T-cell (primary cell): ENCODE data around the gene STK31. TPM values are rescaled to one million over a fixed set of nuclear protein-coding genes. Genes with fewer than 3 reads are reported as not detected.
"Not testable (repeated sequence)": the region's sequence is repeated elsewhere in the genome, so short reads cannot be mapped to it uniquely, and the experiment has no call there.

ENCODE experiments used
- ATAC-seq, 4 experiments: fragments of 200-7000 bp in 3 of 4; fragments of 150-1000 bp in 1 of 4; cut with Tn5 transposase; replicated peaks in 1 of 4; 1 replicate in 3 of 4; 2 replicates in 1 of 4; pipeline ENCODE4 v1.10.0; 2021; ENCODE audit warnings: moderate library complexity in 3 of 4, mild to moderate bottlenecking in 2 of 4, moderate number of reproducible peaks in 1 of 4
- CTCF ChIA-PET, 2 donors: fragments of 300-600 bp; sonication (Branson Sonifier 250); formaldehyde crosslinking; loops; one replicate each; lab custom pipeline; 2022; ENCODE audit warnings: antibody characterized with exemption in 2 of 2; lab: Charles Lee
- POLR2A ChIA-PET, 2 donors: fragments of 300-600 bp; sonication (Branson Sonifier 250); formaldehyde crosslinking; loops; one replicate each; lab custom pipeline; 2022; ENCODE audit warnings: antibody characterized with exemption in 2 of 2; lab: Charles Lee
- DNase-seq, 35 experiments: peaks; one replicate each; pipeline versions ENCODE4 v3.0.0 to v3.0.0-alpha.2; 2013 to 2023
- H3K27ac ChIP-seq: one replicate; pipeline ENCODE4 v1.5.1; 2013; ENCODE audit warnings: low read length
- H3K27me3 ChIP-seq, 2 experiments: replicated peaks in 1 of 2; 1 replicate in 1 of 2; 2 replicates in 1 of 2; pipeline versions ENCODE4 v1.6.1 to v1.7.0; 2013; ENCODE audit warnings: low read length in 1 of 2, mixed read lengths in 1 of 2; ENCODE audit not compliant: control insufficient read depth in 2 of 2, insufficient read depth in 2 of 2; ENCODE audit errors: extremely low read depth in 1 of 2
- H3K36me3 ChIP-seq, 2 donors: 1 replicate in 1 of 2; 2 replicates in 1 of 2; pipeline versions ENCODE4 v1.6.1 to v1.7.0; 2013; ENCODE audit warnings: low read length in 1 of 2; ENCODE audit not compliant: control insufficient read depth in 2 of 2, insufficient read depth in 1 of 2; ENCODE audit errors: extremely low read depth in 1 of 2
- H3K4me1 ChIP-seq, 2 experiments: 1 replicate in 1 of 2; 2 replicates in 1 of 2; pipeline versions ENCODE4 v1.6.1 to v1.7.0; 2013; ENCODE audit warnings: low read length in 2 of 2, mixed read lengths in 1 of 2; ENCODE audit not compliant: insufficient read depth in 2 of 2, control insufficient read depth in 1 of 2; ENCODE audit errors: extremely low read depth in 1 of 2
- H3K4me3 ChIP-seq, 2 donors: 1 replicate in 1 of 2; 2 replicates in 1 of 2; pipeline versions ENCODE4 v1.5.1 to v1.7.0; 2013; ENCODE audit warnings: mild to moderate bottlenecking in 2 of 2, low read length in 1 of 2, moderate library complexity in 1 of 2; ENCODE audit not compliant: control insufficient read depth in 1 of 2; ENCODE audit errors: extremely low read depth in 1 of 2
- H3K9me3 ChIP-seq: 2 replicates; pipeline ENCODE4 v1.7.0; 2013
- H3K27ac Mint-ChIP-seq, 2 donors: one replicate each; pipeline ENCODE4 v1.8.0; 2020 to 2021; ENCODE audit warnings: mild to moderate bottlenecking in 2 of 2, mixed read lengths in 2 of 2
- H3K27me3 Mint-ChIP-seq, 2 donors: one replicate each; pipeline ENCODE4 v1.8.0; 2021 to 2022; ENCODE audit warnings: mixed read lengths in 2 of 2
- H3K36me3 Mint-ChIP-seq: one replicate; pipeline ENCODE4 v1.8.0; 2021; ENCODE audit warnings: mixed read lengths
- H3K4me1 Mint-ChIP-seq, 3 donors: one replicate each; pipeline ENCODE4 v1.8.0; 2020 to 2022; ENCODE audit warnings: mixed read lengths in 3 of 3, mild to moderate bottlenecking in 1 of 3
- H3K4me3 Mint-ChIP-seq, 3 donors: one replicate each; pipeline ENCODE4 v1.8.0; 2020 to 2022; ENCODE audit warnings: mild to moderate bottlenecking in 3 of 3, mixed read lengths in 3 of 3, moderate library complexity in 3 of 3
- H3K9me3 Mint-ChIP-seq, 3 donors: one replicate each; pipeline ENCODE4 v1.8.0; 2020 to 2022; ENCODE audit warnings: mixed read lengths in 3 of 3
- WGBS: methylation state at CpG from one replicate; pipeline ENCODE4 v1.1.5; 2013; ENCODE audit warnings: missing lambda C conversion rate; ENCODE audit not compliant: insufficient coverage; 5-methylcytosine and 5-hydroxymethylcytosine counted together
- total RNA-seq, 35 experiments: library from RNA in 6 of 35; stranded (reverse) in 6 of 35; fragments of 120-200 nt in 1 of 35; gene quantifications; one replicate each; pipeline versions ENCODE4 v1.2.1 to v1.2.4 and lab custom pipeline; 2013 to 2026

The STK31 gene
- total RNA-seq, 5 donors from 2014 or later (not counting 1 experiment from before 2014, with no cell fraction given), result 0.25 to 0.83 (median 0.30) TPM

DNA sequence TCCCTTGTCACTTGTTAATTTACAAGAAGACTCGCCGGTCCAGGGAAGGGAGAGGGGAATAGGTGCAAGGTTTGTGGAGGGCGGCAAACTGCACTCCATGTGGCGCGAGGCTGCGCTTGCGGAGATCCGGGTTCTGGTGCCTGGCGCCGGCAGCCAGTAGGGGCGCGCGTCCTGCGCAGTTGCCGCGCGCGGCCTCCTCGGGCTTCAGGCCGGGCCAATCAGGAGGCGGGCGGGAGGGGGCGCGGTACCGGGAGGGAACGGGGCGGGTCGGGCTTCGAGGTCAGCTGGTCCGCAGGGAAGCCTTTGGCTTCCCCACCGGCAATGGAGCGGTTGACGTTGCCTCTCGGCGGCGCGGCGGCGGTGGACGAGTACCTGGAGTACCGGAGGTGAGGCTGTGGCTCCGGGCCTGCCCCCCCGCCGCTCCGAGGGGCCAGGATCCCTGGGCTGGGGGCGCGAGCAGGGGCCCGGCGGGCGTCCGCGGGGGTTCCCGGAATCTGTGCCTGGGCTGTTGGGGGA lies 30.1 kb upstream of the STK31 start, which contains the start of gene FAM221A:
Gene FAM221A (plus strand): TSS at position 302 of the 516 bp plus-strand sequence. CDS start 20 bp downstream, at position 322.
- H3K27ac Mint-ChIP-seq, result peak within 1 kb of the TSS; percentile 49 to 68
- peak within 1 kb of the TSS; percentile 81 to 88 for H3K4me3 ChIP-seq
- H3K4me1 ChIP-seq, result peaks cover 3 to 15% of the 10 kb centered on the region in 2 experiments
- H3K9me3 Mint-ChIP-seq, result no peaks in the 10 kb centered on the region
- ChIA-PET CTCF (interaction anchor here (0.5 to 1.7 kb wide), 5 partner anchors 9 to 1007 kb away, joined by 3 to 6 read pairs (median 4); partner anchors contain the start of gene CCDC126 (in 1 of the 2)), POLR2A (no interaction called here)
- ATAC-seq (peak; percentile 97 to 98 (median 98)), DNase-seq (peak; percentile 52 to 88 (median 74))
- no peaks in the 10 kb centered on the region for H3K36me3 Mint-ChIP-seq
- H3K27me3 Mint-ChIP-seq, result peaks cover 0 to 1% of the 10 kb centered on the region in 2 donors
- H3K9me3 ChIP-seq, result no peaks in the 10 kb centered on the region
- peak within 1 kb of the TSS; percentile 85 to 92 (median 91) for H3K4me3 Mint-ChIP-seq
- no peaks in the 10 kb centered on the region for H3K27me3 ChIP-seq
- H3K4me1 Mint-ChIP-seq, result peaks cover 5 to 16% (median 16%) of the 10 kb centered on the region in 3 donors
- WGBS, result under 1% methylated on average over 52 of the region's 53 CpGs
- H3K27ac ChIP-seq, result no peak within 1 kb of the TSS
- no peaks in the 10 kb centered on the region for H3K36me3 ChIP-seq

DNA sequence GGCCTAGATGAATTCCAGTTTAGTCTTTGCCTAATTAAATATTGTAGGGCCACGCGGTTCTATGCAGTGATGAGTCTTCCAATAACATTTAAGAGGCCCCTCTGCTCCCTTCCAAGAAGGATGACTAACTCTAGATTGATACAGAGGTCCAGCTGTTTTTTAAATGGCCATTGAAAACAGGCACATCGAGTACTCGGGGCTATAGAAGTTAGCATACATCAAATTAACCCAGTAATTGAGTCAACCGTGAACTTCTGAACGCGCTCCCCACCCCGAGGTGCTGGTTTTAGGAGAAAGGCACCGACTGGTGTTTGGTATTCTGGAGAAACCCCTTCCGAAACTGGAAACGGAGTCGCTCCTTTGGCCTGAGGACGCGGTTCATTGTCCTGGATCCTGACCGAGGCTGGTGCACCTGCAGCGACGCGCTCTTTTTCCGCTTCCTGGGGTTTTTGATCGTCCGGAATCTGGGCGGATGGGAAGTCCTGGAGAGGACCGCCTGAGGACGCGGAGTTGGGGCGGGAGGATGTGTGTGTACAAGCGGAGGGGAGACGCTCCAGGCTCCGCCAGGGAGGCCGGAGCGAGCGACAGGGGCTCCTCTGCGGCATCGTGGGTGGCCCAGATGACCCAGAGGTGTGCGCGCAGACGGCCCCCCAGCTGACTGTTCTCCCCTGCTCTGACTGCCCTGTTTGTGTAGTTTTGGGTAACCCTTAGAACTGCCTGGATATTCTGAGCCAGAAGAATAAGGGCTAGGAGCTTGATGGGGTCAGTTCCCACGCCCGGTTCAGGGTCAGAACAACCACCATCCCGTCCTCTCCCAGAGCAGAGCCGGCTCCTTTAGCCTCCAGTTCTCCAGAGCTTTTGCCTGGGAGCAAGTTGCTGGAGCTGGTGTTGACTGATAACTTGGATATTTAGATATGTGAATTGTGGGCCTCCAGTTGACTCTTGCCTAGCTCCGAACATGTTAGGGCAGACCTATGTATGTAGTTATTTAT lies 29.3 kb upstream of the STK31 start:
- peak overlapping the region; percentile 81 to 88 for H3K4me3 ChIP-seq
- Mint-ChIP-seq H3K27me3 (no peaks in the 10 kb centered on the region), H3K36me3 (no peaks in the 10 kb centered on the region), H3K4me3 (peak overlapping the region; percentile 85 to 92 (median 91)), H3K4me1 (peaks cover 5 to 16% (median 16%) of the 10 kb centered on the region in 3 donors), H3K27ac (peak overlapping the region; percentile 25 to 64), H3K9me3 (no peaks in the 10 kb centered on the region)
- ChIA-PET CTCF (interaction anchor here (0.5 to 1.7 kb wide), 4 partner anchors 10 to 1006 kb away, joined by 3 to 6 read pairs (median 4); partner anchors contain the start of gene CCDC126 (in 1 of the 2)), POLR2A (no interaction called here)
- peak in 32 of 35 experiments; percentile 3 to 48 (median 26) for DNase-seq
- 5% methylated on average over 28 of the region's 42 CpGs for WGBS
- no peaks in the 10 kb centered on the region for H3K36me3 ChIP-seq
- H3K27ac ChIP-seq, result no peak overlapping the region
- peaks cover 3 to 15% of the 10 kb centered on the region in 2 experiments for H3K4me1 ChIP-seq
- no peaks in the 10 kb centered on the region for H3K9me3 ChIP-seq
- H3K27me3 ChIP-seq, result no peaks in the 10 kb centered on the region
- ATAC-seq, result peak; percentile 31 to 50 (median 36)

DNA sequence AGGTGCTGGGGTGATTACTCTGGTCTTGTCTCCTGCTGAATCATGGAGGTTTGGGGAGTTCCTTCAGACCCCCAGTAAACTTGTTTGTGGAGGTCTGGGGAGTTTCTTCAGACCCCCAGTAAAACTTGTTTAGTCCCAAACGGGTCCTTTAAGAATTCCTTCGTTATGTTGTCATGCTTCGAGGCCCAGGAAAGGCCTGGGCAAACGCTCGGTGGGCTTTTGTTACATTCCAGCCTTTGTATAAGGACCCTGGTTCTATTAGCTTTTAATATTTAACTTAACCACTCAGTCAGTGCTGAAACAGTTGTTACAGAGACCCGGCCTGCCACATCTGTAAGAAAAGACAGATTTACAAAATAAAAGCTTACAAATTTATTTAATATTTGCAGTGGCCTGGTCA lies 26.0 kb upstream of the STK31 start:
- H3K9me3 ChIP-seq, H3K9me3 Mint-ChIP-seq, H3K27ac Mint-ChIP-seq: not testable (repeated sequence)

GRCh38 chr7:23685731-23686130 lies 24.3 kb upstream of the STK31 start:
- Mint-ChIP-seq H3K9me3 (no peaks in the 10 kb centered on the region), H3K27ac (no peak overlapping the region), H3K27me3 (no peaks in the 10 kb centered on the region), H3K36me3 (peaks cover 8% of the 10 kb centered on the region), H3K4me1 (peaks cover 0 to 9% (median 7%) of the 10 kb centered on the region in 3 donors), H3K4me3 (no peak overlapping the region)
- Histone ChIP-seq H3K4me3 (no peak overlapping the region), H3K27ac (no peak overlapping the region), H3K9me3 (no peaks in the 10 kb centered on the region), H3K4me1 (peaks cover 0 to 8% of the 10 kb centered on the region in 2 experiments), H3K27me3 (no peaks in the 10 kb centered on the region), H3K36me3 (no peaks in the 10 kb centered on the region)
- DNase-seq (no peak), ATAC-seq (no peak)
- POLR2A ChIA-PET, result no interaction called here
- WGBS, result 100% methylated on average over 2 of the region's 3 CpGs
- CTCF ChIA-PET, result interaction anchor here in 1 of 2 donors (1.1 kb wide), 1 partner anchor 42 kb away, joined by 4 read pairs; no protein-coding TSS in a partner anchor

More for the DNA sequence above, 26.0 kb upstream of the STK31 start:
- H3K27me3 ChIP-seq, H3K27ac ChIP-seq, H3K4me3 ChIP-seq, DNase-seq, H3K27me3 Mint-ChIP-seq, H3K36me3 ChIP-seq, POLR2A ChIA-PET, ATAC-seq, H3K36me3 Mint-ChIP-seq, H3K4me3 Mint-ChIP-seq: not testable (repeated sequence)
- 40% methylated on average over 1 of the region's 6 CpGs for WGBS
- H3K4me1 ChIP-seq, result peaks cover 3 to 15% of the 10 kb centered on the region in 2 experiments
- CTCF ChIA-PET, result interaction anchor here (0.8 to 1.4 kb wide), 3 partner anchors 15 to 980 kb away, joined by 3 to 4 read pairs (median 3); no protein-coding TSS in a partner anchor
- H3K4me1 Mint-ChIP-seq, result peaks cover 5 to 16% (median 16%) of the 10 kb centered on the region in 3 donors

DNA sequence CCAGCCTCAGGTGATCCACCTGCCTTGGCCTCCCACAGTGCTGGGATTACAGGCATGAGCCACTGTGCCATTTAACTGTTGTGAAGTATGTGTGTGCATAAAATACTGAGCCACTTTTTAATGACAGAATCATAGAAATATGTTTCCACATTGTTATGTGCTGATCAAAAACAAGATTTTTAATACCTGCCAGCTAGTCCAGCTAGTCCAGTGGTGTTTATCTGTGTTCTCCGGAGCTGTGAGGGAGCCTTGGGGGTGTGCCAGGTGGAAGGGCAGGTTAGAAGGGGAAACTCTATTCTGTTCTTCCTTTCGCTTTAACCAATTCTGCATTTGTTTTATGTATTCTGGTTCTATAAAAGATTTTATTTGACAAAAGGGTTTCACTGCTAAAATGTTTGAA lies 23.0 kb upstream of the STK31 start:
- Mint-ChIP-seq H3K36me3 (peaks cover 14% of the 10 kb centered on the region), H3K27ac (no peak overlapping the region), H3K9me3 (no peaks in the 10 kb centered on the region), H3K27me3 (no peaks in the 10 kb centered on the region), H3K4me1 (peaks cover 0 to 2% (median 0%) of the 10 kb centered on the region in 3 donors), H3K4me3 (no peak overlapping the region)
- ChIA-PET POLR2A (interaction anchor here in 1 of 2 donors (0.7 kb wide), 2 partner anchors 11 to 847 kb away, joined by 4 to 6 read pairs; no protein-coding TSS in a partner anchor), CTCF (interaction anchor here in 1 of 2 donors (0.7 kb wide), 1 partner anchor 251 kb away, joined by 9 read pairs; no protein-coding TSS in a partner anchor)
- Histone ChIP-seq H3K27ac (no peak overlapping the region), H3K36me3 (peaks cover 0 to 6% of the 10 kb centered on the region in 2 donors), H3K9me3 (no peaks in the 10 kb centered on the region), H3K4me3 (no peak overlapping the region), H3K4me1 (no peaks in the 10 kb centered on the region), H3K27me3 (no peaks in the 10 kb centered on the region)
- ATAC-seq (no peak), DNase-seq (no peak)
- no CpG with 5 or more reads among the region's 2 CpGs for WGBS

GRCh38 chr7:23689165-23689564 lies 20.9 kb upstream of the STK31 start:
- Mint-ChIP-seq H3K36me3 (peaks cover 27% of the 10 kb centered on the region), H3K4me3 (no peak overlapping the region), H3K27me3 (no peaks in the 10 kb centered on the region), H3K27ac (no peak overlapping the region), H3K9me3 (no peaks in the 10 kb centered on the region), H3K4me1 (no peaks in the 10 kb centered on the region)
- H3K36me3 ChIP-seq, result peaks cover 0 to 6% of the 10 kb centered on the region in 2 donors
- no CpG with 5 or more reads among the region's 4 CpGs for WGBS
- no peaks in the 10 kb centered on the region for H3K4me1 ChIP-seq
- H3K4me3 ChIP-seq, result no peak overlapping the region
- CTCF ChIA-PET, result no interaction called here
- no peak overlapping the region for H3K27ac ChIP-seq
- POLR2A ChIA-PET, result no interaction called here
- no peaks in the 10 kb centered on the region for H3K27me3 ChIP-seq
- H3K9me3 ChIP-seq, result no peaks in the 10 kb centered on the region
- no peak for ATAC-seq
- DNase-seq, result no peak
